GM12873 (cell line): ENCODE results near the gene ZNF512B.

ENCODE experiments used
- TF ChIP-seq, protein P1 (sequence below): IDR thresholded peaks from 2 replicates; pipeline ENCODE4 v1.5.1; 2012; ENCODE audit warnings: low read depth, mild to moderate bottlenecking, moderate library complexity, low read length, control low read depth; ENCODE audit not compliant: insufficient read depth; ENCODE audit errors: missing control alignments

Gene ZNF512B

DNA sequence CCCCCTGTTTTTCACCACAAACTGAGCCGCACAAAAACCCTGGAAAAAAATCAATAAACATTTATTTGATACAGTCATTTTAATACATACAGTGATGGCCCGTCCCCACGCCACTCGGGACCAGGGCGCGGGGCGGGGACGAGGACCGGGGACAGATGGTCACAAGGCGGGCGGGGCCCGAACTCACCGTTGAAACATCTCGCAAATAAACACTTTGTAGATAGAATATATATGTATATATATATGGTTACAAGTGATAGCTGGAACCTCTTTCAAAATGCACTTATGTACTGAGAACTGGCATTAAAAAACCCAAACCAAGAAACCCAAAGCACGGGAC is 13.1 kb downstream of the ZNF512B start:
- TF ChIP-seq, protein P1, sequence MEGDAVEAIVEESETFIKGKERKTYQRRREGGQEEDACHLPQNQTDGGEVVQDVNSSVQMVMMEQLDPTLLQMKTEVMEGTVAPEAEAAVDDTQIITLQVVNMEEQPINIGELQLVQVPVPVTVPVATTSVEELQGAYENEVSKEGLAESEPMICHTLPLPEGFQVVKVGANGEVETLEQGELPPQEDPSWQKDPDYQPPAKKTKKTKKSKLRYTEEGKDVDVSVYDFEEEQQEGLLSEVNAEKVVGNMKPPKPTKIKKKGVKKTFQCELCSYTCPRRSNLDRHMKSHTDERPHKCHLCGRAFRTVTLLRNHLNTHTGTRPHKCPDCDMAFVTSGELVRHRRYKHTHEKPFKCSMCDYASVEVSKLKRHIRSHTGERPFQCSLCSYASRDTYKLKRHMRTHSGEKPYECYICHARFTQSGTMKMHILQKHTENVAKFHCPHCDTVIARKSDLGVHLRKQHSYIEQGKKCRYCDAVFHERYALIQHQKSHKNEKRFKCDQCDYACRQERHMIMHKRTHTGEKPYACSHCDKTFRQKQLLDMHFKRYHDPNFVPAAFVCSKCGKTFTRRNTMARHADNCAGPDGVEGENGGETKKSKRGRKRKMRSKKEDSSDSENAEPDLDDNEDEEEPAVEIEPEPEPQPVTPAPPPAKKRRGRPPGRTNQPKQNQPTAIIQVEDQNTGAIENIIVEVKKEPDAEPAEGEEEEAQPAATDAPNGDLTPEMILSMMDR: no peak

DNA sequence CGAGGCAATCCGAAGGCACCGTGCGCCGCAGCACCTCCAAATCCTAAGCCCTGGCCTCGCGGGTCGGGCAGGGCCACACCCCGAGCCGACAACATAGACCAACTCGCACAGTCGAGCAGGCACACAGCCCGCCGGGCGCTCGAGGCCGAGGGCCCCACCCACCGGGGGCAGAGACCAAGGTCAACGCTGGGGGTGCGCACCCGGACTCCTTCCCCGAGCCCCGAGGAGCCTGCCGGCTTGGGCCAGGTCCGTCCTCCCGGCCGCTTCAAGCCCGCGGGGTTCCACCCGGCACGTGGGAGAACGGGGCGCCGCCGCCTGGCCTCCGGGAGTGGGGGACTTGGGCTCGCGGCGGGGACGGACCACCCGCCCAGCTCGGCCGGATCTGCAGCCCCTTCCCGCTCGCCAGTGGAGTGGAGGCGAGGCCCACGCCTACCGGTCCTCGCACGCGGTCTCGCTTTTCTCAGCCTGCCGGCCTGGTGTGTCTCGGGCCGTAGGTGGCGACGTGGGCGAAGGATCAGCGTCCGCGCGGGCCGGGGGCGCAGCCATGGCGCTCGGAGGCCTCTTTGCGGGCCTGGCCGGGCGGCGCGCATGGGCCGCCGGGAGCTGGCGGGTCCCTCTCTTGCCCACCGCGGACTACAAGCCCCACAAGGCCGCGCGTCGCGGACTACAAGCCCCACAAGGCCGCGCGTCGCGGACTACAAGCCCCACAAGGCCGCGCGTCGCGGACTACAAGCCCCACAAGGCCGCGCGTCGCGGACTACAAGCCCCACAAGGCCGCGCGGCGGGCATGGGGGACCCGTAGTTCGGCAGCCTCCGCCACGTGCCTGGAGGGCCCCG is 13.7 kb downstream of the ZNF512B start, which contains the start of gene UCKL1:
UCKL1 (minus strand) TSS at position 590 of the 837 bp plus-strand sequence; CDS start at position 546, 44 bp downstream.
- TF ChIP-seq, protein P1: no peak

DNA sequence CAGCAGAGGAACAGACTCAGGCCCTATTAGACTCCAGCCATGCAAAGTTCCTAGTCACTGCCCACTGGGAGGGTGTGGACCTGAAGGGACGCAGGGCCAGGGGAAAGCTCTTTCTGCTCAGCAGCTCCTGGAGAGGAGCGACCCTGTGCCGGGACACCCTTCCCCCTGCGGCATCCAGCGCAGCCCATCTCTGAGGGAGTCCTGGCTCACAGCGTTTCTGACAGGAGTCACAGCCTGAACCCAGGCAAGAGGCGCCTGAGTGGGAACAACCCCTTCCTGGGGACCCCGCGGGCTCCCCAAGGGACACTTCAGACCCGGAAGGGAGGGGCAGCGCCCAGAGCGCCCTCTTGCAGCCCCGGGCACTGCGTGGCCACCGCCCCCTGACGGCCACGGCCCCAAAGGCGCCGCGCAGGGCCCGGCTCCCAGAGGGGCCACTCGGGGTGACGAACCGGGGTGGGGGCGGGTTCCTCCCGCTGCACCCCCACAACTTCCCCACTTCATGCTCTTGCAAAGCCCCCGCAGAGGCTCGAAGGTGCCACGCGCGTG is 14.4 kb downstream of the ZNF512B start:
- TF ChIP-seq, protein P1: peak; percentile 35

DNA sequence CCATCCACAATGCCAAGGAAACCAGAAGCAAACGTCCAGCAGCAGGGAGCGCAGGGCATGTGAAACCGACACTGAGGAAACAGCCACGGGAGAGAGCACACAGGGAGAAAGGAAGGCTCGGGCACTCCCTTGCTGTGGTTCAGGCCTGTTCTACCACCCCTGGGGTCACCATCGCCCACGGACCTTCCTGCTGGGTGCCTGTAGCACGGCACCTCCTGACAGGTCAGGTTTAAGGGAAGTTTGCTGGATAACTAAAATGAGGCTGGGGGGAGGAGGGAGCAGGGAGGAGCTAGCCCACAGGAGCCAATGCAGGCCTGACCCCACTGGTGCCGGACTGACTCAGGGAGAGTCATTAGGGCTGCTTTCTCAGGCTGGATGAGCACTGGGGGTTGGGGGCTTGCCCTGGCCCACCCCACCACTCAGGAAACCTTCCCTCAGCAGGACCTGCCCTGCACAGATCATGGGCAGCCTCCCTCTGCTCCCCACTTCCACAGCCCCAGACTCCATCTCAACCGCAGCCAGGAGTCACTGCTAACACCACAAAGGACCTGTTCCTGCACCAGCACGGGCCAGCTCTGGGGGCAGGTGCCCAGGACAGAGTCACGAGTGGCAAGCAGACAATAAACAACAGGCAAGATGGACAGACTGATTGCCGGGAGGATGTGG is 15.8 kb downstream of the ZNF512B start:
- TF ChIP-seq, protein P1: no peak

DNA sequence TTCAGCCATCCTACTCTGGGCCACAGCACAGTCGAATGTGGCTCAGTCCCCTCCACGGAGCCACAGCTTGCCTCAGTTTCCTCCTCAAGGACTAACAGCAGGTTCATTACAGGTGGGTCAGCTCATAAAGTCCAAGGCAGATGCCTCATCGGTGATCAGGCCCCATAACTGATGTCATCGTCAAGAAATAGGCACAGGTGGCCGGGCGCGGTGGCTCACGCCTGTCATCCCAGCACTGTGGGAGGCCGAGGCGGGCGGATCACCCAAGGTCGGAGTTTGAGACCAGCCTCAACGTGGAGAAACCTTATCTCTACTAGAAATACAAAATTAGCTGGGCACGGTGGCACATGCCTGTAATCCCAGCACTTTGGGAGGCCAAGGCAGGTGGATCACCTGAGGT is 17.0 kb downstream of the ZNF512B start:
- TF ChIP-seq, protein P1: no peak

DNA sequence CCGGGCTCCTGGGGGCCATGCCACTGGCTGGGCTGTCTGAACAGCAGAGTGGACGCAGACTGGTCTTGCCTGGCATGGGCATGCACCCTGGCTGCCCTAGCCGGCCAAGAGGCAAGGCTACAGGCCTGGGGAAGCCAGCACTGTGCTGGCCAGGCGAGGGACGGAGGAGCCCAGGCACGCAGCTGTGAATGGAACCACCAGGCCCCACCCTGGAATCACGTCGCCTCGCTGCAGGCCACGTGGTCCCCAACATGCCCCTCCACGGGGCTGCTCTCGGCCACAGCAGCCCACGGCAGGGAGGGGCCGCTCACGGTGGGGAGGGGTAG is 17.6 kb downstream of the ZNF512B start:
- TF ChIP-seq, protein P1: no peak
